ENCODE measurements around the gene MCTP1. TPM values are rescaled to one million over a fixed set of nuclear protein-coding genes. Genes with fewer than 3 reads are reported as not detected.

The MCTP1 gene
- total RNA-seq, 4 donors from 2014 or later: 27.2 to 238 (median 54.5) TPM

DNA sequence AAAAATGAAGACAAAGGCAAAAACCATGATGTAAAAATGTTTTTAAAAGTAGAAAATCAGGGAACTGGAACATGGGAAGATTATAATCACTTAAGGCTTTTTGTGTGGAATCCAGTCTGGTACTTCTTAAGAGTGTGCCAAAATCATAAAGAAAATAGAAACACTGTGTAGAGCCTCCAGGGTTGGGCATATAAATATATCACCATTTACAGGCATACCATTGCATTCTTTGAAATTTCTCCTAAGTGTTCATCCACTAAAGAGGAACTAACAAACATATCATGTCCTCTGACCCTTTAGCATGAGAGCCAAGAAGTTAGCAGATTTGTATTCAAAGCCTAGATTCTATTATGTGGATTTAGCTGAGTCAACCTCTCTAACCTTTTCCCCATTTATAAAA lies 573.1 kb downstream of the MCTP1 start:
- TF ChIP-seq, protein P1, sequence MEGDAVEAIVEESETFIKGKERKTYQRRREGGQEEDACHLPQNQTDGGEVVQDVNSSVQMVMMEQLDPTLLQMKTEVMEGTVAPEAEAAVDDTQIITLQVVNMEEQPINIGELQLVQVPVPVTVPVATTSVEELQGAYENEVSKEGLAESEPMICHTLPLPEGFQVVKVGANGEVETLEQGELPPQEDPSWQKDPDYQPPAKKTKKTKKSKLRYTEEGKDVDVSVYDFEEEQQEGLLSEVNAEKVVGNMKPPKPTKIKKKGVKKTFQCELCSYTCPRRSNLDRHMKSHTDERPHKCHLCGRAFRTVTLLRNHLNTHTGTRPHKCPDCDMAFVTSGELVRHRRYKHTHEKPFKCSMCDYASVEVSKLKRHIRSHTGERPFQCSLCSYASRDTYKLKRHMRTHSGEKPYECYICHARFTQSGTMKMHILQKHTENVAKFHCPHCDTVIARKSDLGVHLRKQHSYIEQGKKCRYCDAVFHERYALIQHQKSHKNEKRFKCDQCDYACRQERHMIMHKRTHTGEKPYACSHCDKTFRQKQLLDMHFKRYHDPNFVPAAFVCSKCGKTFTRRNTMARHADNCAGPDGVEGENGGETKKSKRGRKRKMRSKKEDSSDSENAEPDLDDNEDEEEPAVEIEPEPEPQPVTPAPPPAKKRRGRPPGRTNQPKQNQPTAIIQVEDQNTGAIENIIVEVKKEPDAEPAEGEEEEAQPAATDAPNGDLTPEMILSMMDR (IDR thresholded peaks at IDR 0.05): no peak
- no peak for ATAC-seq (ENCODE audit: low FRiP score)
- no peak for DNase-seq (ENCODE audit: low spot score)

DNA sequence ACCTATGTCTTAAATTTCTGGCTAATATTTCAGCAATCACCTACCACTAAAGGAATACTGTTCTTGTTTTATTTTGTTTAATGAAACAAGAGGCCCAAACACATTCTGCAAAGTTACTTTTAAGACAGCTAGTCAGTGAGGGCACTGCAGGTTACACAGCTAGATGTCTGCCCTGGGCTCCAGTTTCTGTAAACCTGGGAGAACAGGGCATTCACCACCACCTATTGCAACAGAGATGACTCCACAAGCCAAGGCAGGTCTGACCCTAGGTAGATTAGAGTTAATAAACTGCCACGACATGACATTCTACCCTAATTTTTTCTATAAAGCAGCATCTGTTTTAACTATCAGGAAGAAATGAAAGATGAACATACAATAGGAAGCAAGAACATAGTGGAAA lies 575.6 kb downstream of the MCTP1 start:
- ATAC-seq (ENCODE audit: low FRiP score) (no peak), DNase-seq (ENCODE audit: low spot score) (no peak)
- TF ChIP-seq, protein P1 (IDR thresholded peaks at IDR 0.05): no peak

DNA sequence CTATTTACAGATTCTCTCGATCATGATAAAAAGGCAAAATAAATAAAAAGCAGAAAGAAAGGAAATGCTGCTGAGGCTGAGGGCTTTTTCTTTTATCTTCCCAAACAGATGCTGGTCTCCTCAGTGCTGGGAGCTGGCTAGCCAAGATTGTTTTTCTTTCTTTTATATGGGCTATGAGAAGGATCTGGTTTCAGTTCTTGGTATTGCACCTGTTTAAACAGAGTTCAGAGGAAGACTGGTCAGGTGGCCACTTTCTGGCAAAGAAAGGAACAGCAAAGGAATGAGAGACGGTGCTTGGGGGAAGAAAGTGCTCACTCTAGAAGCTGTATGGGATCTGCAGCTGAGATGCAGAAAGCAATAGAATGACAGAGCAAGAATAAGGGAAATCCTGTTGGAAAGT lies 577.5 kb downstream of the MCTP1 start:
- DNase-seq (ENCODE audit: low spot score) (no peak), ATAC-seq (ENCODE audit: low FRiP score) (no peak)
- TF ChIP-seq, protein P1 (IDR thresholded peaks at IDR 0.05): no peak

DNA sequence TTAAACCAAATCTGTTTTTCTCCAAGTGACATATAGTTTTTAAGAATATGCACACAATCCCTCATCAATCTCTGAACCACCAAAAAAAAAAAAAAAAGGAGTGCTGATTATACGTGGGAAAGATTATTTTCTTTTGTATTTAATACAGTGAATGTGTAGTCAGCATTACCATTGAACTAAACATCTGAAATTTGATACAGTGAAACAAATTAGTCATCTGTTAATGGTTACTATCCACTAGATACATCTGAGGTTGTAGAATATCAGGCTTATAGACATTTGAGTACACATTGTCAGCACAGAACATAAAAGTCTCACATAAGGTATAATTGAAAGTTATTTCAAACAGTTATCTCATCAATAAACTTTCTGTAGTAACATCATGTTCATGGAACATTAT lies 579.5 kb downstream of the MCTP1 start:
- ATAC-seq (ENCODE audit: low FRiP score): no peak
- no peak for DNase-seq (ENCODE audit: low spot score)
- TF ChIP-seq, protein P1 (IDR thresholded peaks at IDR 0.05): no peak

DNA sequence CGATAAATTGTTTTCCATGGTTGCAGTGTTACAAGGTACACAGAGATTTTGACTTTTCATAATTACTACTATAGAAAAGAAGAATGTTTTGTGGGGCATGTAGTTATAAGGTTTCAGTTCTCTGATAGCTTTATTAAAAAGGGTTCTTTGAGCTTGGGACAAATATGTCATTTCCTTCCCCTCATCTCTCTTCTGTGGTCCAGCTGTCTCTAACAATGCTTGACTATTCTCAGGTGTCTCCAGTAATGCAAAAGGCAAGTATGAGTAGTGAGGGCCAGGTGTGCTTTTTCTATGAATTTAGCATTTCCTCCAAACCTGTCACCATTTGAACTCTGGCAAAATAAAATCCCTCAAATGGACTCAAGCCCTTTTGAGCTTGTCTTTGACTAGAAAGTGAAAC lies 582.2 kb downstream of the MCTP1 start:
- no peak for DNase-seq (ENCODE audit: low spot score)
- TF ChIP-seq, protein P1 (IDR thresholded peaks at IDR 0.05): no peak

DNA sequence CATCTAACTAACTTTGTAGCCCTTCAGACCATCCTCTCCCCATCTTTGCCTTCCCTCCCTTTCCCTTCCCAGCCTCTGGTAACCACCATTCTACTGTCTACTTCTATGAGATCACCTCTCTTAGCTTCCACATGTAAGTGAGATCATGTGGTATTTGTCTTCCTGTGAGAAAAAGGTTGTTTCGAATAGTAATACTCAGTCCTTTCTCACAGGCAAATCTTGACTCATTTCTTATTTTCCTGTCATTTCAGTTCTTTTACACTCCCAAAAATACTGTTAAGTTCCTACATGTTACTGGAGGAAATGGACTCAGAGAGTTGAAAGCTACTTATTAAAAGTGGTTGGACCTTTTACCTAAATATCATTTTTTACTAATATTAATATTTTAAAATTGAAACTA lies 584.3 kb downstream of the MCTP1 start:
- TF ChIP-seq, protein P1 (IDR thresholded peaks at IDR 0.05): no peak
- DNase-seq (ENCODE audit: low spot score) (no peak), ATAC-seq (ENCODE audit: low FRiP score) (no peak)

More for the DNA sequence above, 582.2 kb downstream of the MCTP1 start:
- ATAC-seq (ENCODE audit: low FRiP score): no peak

DNA sequence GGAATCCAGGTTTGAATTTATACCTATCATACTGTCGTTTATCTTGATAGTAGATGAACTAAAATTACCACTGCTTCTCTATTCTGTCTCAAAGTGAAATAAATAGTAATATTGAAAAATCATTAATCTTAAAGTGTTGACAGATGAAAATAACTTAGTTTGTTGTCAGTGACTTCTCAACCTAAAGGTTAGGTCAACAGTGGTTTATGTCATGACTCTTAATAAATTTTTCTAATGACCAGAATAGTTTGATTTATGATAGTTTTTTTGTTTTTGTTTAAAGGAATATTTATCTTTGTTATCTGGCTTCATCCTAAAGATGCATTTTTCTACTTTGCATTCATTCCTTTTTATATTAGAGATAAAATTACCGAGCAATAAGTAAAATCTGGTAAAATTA lies 585.3 kb downstream of the MCTP1 start:
- DNase-seq (ENCODE audit: low spot score): no peak
- no peak for ATAC-seq (ENCODE audit: low FRiP score)
- TF ChIP-seq, protein P1 (IDR thresholded peaks at IDR 0.05): no peak

Measured in omental fat pad (tissue), 4 donors.